CD14-positive monocyte (primary cell): ENCODE results near the gene NPPA. TPM values are rescaled to one million over a fixed set of nuclear protein-coding genes. Genes with fewer than 3 reads are reported as not detected.
"Not testable (repeated sequence)": the region's sequence is repeated elsewhere in the genome, so short reads cannot be mapped to it uniquely, and the experiment has no call there.

Experiments
- DNase-seq, 3 donors: peaks; one replicate each; pipeline ENCODE4 v3.0.0-alpha.2; 2011 to 2022
- H2AFZ ChIP-seq: 2 replicates; pipeline ENCODE4 v1.6.0; 2012; ENCODE audit warnings: mild to moderate bottlenecking, low read depth, low read length, inconsistent platforms; ENCODE audit not compliant: insufficient read depth, poor library complexity, severe bottlenecking
- H3K27ac ChIP-seq, 2 donors: 1 replicate in 1 of 2; 2 replicates in 1 of 2; pipeline ENCODE4 v1.5.1; 2012 to 2013; ENCODE audit warnings: low read length in 2 of 2, control low read depth in 1 of 2, inconsistent platforms in 1 of 2, low read depth in 1 of 2, mild to moderate bottlenecking in 1 of 2
- H3K27me3 ChIP-seq, 2 donors: one replicate each; pipeline versions ENCODE4 v1.6.0 to v1.6.1; 2011 to 2013; ENCODE audit warnings: low read length in 2 of 2; ENCODE audit not compliant: control insufficient read depth in 2 of 2, insufficient read depth in 2 of 2
- H3K36me3 ChIP-seq, 2 donors: replicated peaks in 1 of 2; 1 replicate in 1 of 2; 2 replicates in 1 of 2; pipeline versions ENCODE4 v1.5.1 to v1.6.1; 2012 to 2013; ENCODE audit warnings: low read length in 2 of 2, control low read depth in 1 of 2, inconsistent platforms in 1 of 2, mild to moderate bottlenecking in 1 of 2; ENCODE audit not compliant: insufficient read depth in 2 of 2, control insufficient read depth in 1 of 2
- H3K4me1 ChIP-seq, 2 donors: 1 replicate in 1 of 2; 2 replicates in 1 of 2; pipeline versions ENCODE4 v1.5.1 to v1.6.1; 2012 to 2013; ENCODE audit warnings: low read length in 2 of 2, control low read depth in 1 of 2, inconsistent platforms in 1 of 2, mild to moderate bottlenecking in 1 of 2, moderate library complexity in 1 of 2; ENCODE audit not compliant: insufficient read depth in 2 of 2, control insufficient read depth in 1 of 2
- H3K4me2 ChIP-seq: replicated peaks from 2 replicates; pipeline ENCODE3; 2012; ENCODE audit warnings: low read length, moderate library complexity, mild to moderate bottlenecking; ENCODE audit not compliant: poor library complexity, severe bottlenecking; ENCODE audit errors: extremely low read depth
- H3K4me3 ChIP-seq, 3 experiments: fragments of 200-600 bp in 1 of 3; sonication (generic) in 1 of 3; replicated peaks in 1 of 3; 1 replicate in 2 of 3; 2 replicates in 1 of 3; pipeline ENCODE4 v1.5.1; 2011 to 2013; ENCODE audit warnings: low read length in 3 of 3, mild to moderate bottlenecking in 3 of 3, control low read depth in 2 of 3, low read depth in 2 of 3, inconsistent platforms in 1 of 3, moderate library complexity in 1 of 3
- H3K79me2 ChIP-seq: 2 replicates; pipeline ENCODE4 v1.6.0; 2012; ENCODE audit warnings: mild to moderate bottlenecking, control low read depth, inconsistent platforms, low read length, moderate library complexity; ENCODE audit not compliant: insufficient read depth
- H3K9ac ChIP-seq: 2 replicates; pipeline ENCODE4 v1.6.0; 2017; ENCODE audit warnings: low read length, mild to moderate bottlenecking; ENCODE audit not compliant: insufficient read depth, poor library complexity, severe bottlenecking
- H3K9me3 ChIP-seq, 2 donors: replicated peaks in 1 of 2; 1 replicate in 1 of 2; 2 replicates in 1 of 2; pipeline versions ENCODE4 v1.5.1 to v1.6.1; 2012 to 2013; ENCODE audit warnings: low read length in 2 of 2, control low read depth in 1 of 2; ENCODE audit not compliant: control insufficient read depth in 1 of 2, insufficient read depth in 1 of 2
- H4K20me1 ChIP-seq: 2 replicates; pipeline ENCODE4 v1.6.0; 2012; ENCODE audit warnings: mild to moderate bottlenecking, low read length, control low read depth, moderate library complexity; ENCODE audit not compliant: insufficient read depth
- H3K27ac Mint-ChIP-seq, 7 donors: one replicate each; pipeline ENCODE4 v1.8.0; 2020; ENCODE audit warnings: mild to moderate bottlenecking in 7 of 7, mixed read lengths in 7 of 7, moderate library complexity in 6 of 7, inconsistent platforms in 2 of 7
- H3K27me3 Mint-ChIP-seq, 3 donors: one replicate each; pipeline ENCODE4 v1.8.0; 2021 to 2022; ENCODE audit warnings: low read depth in 3 of 3, mild to moderate bottlenecking in 3 of 3, mixed read lengths in 3 of 3, moderate library complexity in 3 of 3, inconsistent platforms in 1 of 3
- H3K36me3 Mint-ChIP-seq, 2 donors: one replicate each; pipeline ENCODE4 v1.8.0; 2020; ENCODE audit warnings: mixed read lengths in 2 of 2, inconsistent platforms in 1 of 2, mild to moderate bottlenecking in 1 of 2
- H3K4me1 Mint-ChIP-seq: one replicate; pipeline ENCODE4 v1.8.0; 2020; ENCODE audit warnings: mild to moderate bottlenecking, mixed read lengths
- H3K4me3 Mint-ChIP-seq, 2 donors: one replicate each; pipeline ENCODE4 v1.8.0; 2020; ENCODE audit warnings: mild to moderate bottlenecking in 2 of 2, mixed read lengths in 2 of 2, moderate library complexity in 1 of 2
- H3K9me3 Mint-ChIP-seq, 7 donors: one replicate each; pipeline ENCODE4 v1.8.0; 2020 to 2022; ENCODE audit warnings: mixed read lengths in 7 of 7, mild to moderate bottlenecking in 6 of 7, moderate library complexity in 6 of 7, inconsistent platforms in 2 of 7
- WGBS: methylation state at CpG from one replicate; pipeline ENCODE4 v1.1.5; 2013; ENCODE audit warnings: missing lambda C conversion rate; ENCODE audit not compliant: insufficient coverage; 5-methylcytosine and 5-hydroxymethylcytosine counted together
- intact Hi-C, 2 donors: fragments of 100-400 bp; cut with micrococcal nuclease; formaldehyde crosslinking; loops; one replicate each; pipeline versions ENCODE4 v1.15.0 to v1.15.1; 2023
- polyA plus RNA-seq, 3 donors: library from polyadenylated mRNA; depleted of rRNA in 1 of 3; unstranded in 2 of 3; stranded (reverse) in 1 of 3; fragments of 300-500 nt in 2 of 3; fragments of >200 nt in 1 of 3; fragmentation: Illumina TruSeq in 2 of 3; gene quantifications; 1 replicate in 2 of 3; 2 replicates in 1 of 3; pipeline ENCODE4 v1.2.3, GENCODE V29; 2012 to 2021
- TF ChIP-seq, protein P1 (sequence below): fragments of 200-600 bp; IDR thresholded peaks from one replicate; pipeline ENCODE4 v1.8.0; 2022; ENCODE audit warnings: antibody characterized with exemption, mild to moderate bottlenecking

NPPA gene
- polyA plus RNA-seq, 3 donors: not detected

DNA sequence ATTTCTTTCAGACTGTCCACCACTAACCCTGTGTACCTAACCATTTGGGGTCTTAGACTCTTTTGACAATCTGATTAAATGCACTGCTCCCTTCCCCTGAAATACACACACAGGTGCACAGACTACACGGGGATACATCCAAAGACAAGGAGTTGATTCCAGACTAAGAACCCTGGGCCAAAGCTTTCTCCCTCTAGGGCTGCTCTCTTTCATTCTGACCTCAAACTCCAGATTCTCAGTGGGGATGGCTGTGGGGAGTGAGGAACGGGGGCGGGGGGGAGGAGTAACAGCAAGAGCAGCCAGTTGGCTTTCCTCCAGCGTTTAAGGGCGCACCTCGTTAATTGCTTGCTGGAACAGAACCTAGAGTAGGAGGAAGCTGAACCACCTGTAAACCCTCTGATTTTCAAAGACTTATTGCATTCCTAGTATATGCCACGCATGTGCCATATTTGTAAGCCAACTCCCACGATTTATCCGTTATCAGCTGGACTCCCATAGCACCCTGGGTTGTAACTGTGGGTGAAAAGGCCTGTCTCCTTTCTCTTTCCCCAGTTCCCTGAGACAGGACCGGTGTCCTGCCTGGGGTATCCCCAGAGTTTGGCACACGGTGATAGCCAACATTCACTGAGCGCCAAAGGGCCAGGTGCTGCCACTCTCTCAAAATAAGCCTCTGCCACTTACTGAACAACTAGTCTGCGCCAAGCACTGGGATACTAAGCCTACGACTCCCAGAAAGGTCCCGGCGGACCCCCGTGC, 42.7 kb downstream of the NPPA start:
- Histone ChIP-seq H3K36me3 (peaks cover 25 to 41% of the 10 kb centered on the region in 2 donors), H3K4me2 (peak overlapping the region; percentile 93), H3K79me2 (peaks cover 92% of the 10 kb centered on the region), H3K27me3 (no peaks in the 10 kb centered on the region), H3K4me3 (peak overlapping the region; percentile 72 to 84 (median 83)), H4K20me1 (peaks cover 34% of the 10 kb centered on the region), H3K9ac (peak overlapping the region; percentile 96), H3K9me3 (no peaks in the 10 kb centered on the region), H2AFZ (peak overlapping the region; percentile 79), H3K27ac (peak overlapping the region; percentile 87 to 98), H3K4me1 (peaks cover 54 to 66% of the 10 kb centered on the region in 2 donors)
- WGBS: 6% methylated on average over 8 of the region's 17 CpGs
- Mint-ChIP-seq H3K4me3 (peak overlapping the region; percentile 94 to 99), H3K27ac (peak overlapping the region; percentile 99 to 100 (median 99)), H3K9me3 (no peaks in the 10 kb centered on the region), H3K27me3 (peaks cover 0 to 3% (median 2%) of the 10 kb centered on the region in 3 donors), H3K4me1 (peaks cover 73% of the 10 kb centered on the region), H3K36me3 (peaks cover 45 to 53% of the 10 kb centered on the region in 2 donors)
- DNase-seq: no peak
- TF ChIP-seq, protein P1, sequence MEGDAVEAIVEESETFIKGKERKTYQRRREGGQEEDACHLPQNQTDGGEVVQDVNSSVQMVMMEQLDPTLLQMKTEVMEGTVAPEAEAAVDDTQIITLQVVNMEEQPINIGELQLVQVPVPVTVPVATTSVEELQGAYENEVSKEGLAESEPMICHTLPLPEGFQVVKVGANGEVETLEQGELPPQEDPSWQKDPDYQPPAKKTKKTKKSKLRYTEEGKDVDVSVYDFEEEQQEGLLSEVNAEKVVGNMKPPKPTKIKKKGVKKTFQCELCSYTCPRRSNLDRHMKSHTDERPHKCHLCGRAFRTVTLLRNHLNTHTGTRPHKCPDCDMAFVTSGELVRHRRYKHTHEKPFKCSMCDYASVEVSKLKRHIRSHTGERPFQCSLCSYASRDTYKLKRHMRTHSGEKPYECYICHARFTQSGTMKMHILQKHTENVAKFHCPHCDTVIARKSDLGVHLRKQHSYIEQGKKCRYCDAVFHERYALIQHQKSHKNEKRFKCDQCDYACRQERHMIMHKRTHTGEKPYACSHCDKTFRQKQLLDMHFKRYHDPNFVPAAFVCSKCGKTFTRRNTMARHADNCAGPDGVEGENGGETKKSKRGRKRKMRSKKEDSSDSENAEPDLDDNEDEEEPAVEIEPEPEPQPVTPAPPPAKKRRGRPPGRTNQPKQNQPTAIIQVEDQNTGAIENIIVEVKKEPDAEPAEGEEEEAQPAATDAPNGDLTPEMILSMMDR: no peak
- intact Hi-C loops: loop anchor here in 1 of 2 donors (5.0 to 10.0 kb wide), 3 partner anchors 68 to 180 kb away; partner anchors contain the start of genes AGTRAP and MFN2

DNA sequence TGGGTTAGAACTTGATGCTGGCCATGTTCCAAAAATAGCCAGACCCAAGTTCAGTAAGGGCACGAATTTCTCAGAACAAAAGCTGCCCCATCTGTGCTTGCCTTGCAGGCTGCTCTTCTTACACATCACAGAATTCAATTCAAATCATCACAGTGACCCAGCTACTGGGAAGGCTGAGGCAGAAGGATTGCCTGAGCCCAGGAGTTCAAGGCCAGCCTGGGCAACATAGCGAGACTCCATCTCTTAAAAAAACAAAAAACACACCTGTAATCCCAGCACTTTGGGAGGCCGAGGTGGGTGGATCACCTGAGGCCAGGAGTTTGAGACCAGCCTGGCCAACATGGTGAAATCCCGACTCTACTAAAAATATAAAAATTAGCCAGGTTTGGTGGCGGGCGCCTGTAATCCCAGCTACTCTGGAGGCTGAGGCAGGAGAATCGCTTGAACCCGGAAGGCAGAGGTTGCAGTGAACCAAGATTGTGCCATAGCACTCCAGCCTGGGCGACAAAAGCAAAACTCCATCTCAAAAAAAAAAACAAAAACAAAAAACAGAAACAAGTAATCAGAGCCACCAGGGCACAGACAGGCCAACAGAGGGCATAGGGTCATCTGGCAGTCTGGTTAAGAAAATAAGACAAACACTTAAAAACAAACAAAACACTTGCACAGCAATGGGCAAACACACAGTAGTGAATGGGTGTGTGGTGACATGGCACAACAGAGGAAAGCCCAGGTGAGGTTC, 43.5 kb downstream of the NPPA start:
- not testable (repeated sequence) for H3K27me3 Mint-ChIP-seq, H3K9me3 Mint-ChIP-seq, DNase-seq, H3K9me3 ChIP-seq, H3K27me3 ChIP-seq, H2AFZ ChIP-seq
- Mint-ChIP-seq H3K27ac (peak overlapping the region; percentile 80 to 100 (median 99)), H3K4me1 (peaks cover 70% of the 10 kb centered on the region), H3K36me3 (peaks cover 45 to 53% of the 10 kb centered on the region in 2 donors), H3K4me3 (peak overlapping the region; percentile 94 to 99)
- H3K4me3 ChIP-seq: peak overlapping the region; percentile 3 to 83 (median 78)
- H3K4me1 ChIP-seq: peaks cover 54 to 66% of the 10 kb centered on the region in 2 donors
- H3K9ac ChIP-seq: peak overlapping the region; percentile 96
- WGBS: 76% methylated on average over 7 of the region's 9 CpGs
- peak overlapping the region; percentile 76 to 98 for H3K27ac ChIP-seq
- peaks cover 85% of the 10 kb centered on the region for H3K79me2 ChIP-seq
- peaks cover 34% of the 10 kb centered on the region for H4K20me1 ChIP-seq
- H3K36me3 ChIP-seq: peaks cover 25 to 41% of the 10 kb centered on the region in 2 donors
- peak overlapping the region; percentile 93 for H3K4me2 ChIP-seq
- intact Hi-C loops: loop anchor here in 1 of 2 donors (2.0 to 10.0 kb wide), 3 partner anchors 13 to 181 kb away; partner anchors contain the start of genes AGTRAP and MFN2
